ENCODE results near the gene COL4A3.
A peak's percentile ranks its signal among the peaks of the same experiment; 100 is the strongest.

Gene COL4A3

DNA sequence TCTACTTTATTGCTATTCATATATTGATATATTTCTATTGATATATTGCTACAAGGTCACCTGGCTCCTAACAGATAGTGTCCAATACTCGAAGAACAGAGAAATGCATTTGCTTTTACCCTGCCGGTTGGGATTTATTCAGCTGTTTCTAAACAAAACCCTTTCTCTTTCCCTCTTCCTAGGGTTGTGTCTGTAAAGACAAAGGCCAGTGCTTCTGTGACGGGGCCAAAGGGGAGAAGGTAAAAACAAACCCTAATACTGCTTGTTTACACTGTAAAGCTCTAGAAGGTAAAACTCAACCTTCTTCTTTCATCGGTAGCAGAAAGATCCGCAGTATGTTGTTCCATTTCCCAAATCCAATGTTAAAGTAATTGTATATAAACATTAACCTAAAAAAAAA, 73.4 kb downstream of the COL4A3 start:
- DNase-seq (ENCODE audit: low read depth in 2 of 2): no peak
- no peak overlapping the region for H3K4me3 ChIP-seq (replicated peaks in 1 of 2; ENCODE audit: low read depth in 2 of 2, low read length in 2 of 2)

GRCh38 chr2:227238238-227239237, 74.1 kb downstream of the COL4A3 start:
- TF ChIP-seq, protein P1, sequence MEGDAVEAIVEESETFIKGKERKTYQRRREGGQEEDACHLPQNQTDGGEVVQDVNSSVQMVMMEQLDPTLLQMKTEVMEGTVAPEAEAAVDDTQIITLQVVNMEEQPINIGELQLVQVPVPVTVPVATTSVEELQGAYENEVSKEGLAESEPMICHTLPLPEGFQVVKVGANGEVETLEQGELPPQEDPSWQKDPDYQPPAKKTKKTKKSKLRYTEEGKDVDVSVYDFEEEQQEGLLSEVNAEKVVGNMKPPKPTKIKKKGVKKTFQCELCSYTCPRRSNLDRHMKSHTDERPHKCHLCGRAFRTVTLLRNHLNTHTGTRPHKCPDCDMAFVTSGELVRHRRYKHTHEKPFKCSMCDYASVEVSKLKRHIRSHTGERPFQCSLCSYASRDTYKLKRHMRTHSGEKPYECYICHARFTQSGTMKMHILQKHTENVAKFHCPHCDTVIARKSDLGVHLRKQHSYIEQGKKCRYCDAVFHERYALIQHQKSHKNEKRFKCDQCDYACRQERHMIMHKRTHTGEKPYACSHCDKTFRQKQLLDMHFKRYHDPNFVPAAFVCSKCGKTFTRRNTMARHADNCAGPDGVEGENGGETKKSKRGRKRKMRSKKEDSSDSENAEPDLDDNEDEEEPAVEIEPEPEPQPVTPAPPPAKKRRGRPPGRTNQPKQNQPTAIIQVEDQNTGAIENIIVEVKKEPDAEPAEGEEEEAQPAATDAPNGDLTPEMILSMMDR (IDR thresholded peaks at IDR 0.05; ENCODE audit: low read depth, low read length): peak; percentile 94
- DNase-seq (ENCODE audit: low read depth in 2 of 2): peak; percentile 78 to 80

More for the DNA sequence above, 73.4 kb downstream of the COL4A3 start:
- TF ChIP-seq, protein P1 (IDR thresholded peaks at IDR 0.05; ENCODE audit: low read depth, low read length): no peak

GRCh38 chr2:227241005-227241404, 76.6 kb downstream of the COL4A3 start:
- TF ChIP-seq, protein P1 (IDR thresholded peaks at IDR 0.05; ENCODE audit: low read depth, low read length): no peak
- DNase-seq (ENCODE audit: low read depth in 2 of 2): no peak
- no peak overlapping the region for H3K4me3 ChIP-seq (replicated peaks in 1 of 2; ENCODE audit: low read depth in 2 of 2, low read length in 2 of 2)

More at GRCh38 chr2:227238238-227239237, 74.1 kb downstream of the COL4A3 start:
- no peak overlapping the region for H3K4me3 ChIP-seq (replicated peaks in 1 of 2; ENCODE audit: low read depth in 2 of 2, low read length in 2 of 2)

GRCh38 chr2:227248876-227249275, 84.5 kb downstream of the COL4A3 start:
- no peak overlapping the region for H3K4me3 ChIP-seq (replicated peaks in 1 of 2; ENCODE audit: low read depth in 2 of 2, low read length in 2 of 2)
- no peak for DNase-seq (ENCODE audit: low read depth in 2 of 2)
- TF ChIP-seq, protein P1 (IDR thresholded peaks at IDR 0.05; ENCODE audit: low read depth, low read length): no peak

DNA sequence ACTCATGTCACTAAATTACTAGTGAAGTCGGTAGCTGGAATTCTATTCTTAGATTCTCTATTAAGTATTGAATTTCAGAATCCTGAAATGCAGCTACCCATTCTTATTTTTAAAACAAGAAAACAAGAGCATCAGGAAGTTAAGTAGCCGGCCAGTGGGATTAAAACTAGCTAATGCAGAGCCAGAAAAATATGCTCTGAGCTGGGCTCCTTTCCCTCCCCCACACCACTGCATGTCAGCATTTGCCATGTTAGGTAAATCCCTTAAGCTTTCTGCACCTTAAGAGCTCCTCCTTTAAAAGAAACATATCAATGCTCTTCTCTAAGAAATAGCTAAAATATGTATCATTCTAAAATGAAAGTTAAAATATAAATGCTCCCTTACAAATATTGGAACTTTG, 88.4 kb downstream of the COL4A3 start:
- H3K4me3 ChIP-seq (replicated peaks in 1 of 2; ENCODE audit: low read depth in 2 of 2, low read length in 2 of 2): no peak overlapping the region
- TF ChIP-seq, protein P1 (IDR thresholded peaks at IDR 0.05; ENCODE audit: low read depth, low read length): no peak
- DNase-seq (ENCODE audit: low read depth in 2 of 2): no peak

DNA sequence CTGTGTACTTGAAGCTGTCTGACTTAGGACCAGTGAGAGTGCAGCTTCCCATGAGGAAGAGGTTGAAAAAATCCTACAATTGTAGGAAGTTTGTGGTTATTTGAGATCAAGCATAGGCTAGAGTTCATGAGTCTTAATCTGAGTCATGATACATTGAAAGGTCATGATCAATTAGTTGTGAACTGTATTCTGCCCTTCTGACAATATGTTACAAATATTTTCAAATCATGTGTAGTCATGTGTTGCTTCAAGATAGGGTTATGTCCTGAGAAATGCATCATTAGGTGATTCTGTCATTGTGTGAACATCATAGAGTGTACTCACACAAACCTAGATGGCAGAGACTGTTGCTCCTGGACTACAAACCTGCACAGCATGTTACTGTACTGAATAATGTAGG, 92.2 kb downstream of the COL4A3 start:
- H3K4me3 ChIP-seq (replicated peaks in 1 of 2; ENCODE audit: low read depth in 2 of 2, low read length in 2 of 2): no peak overlapping the region
- TF ChIP-seq, protein P1 (IDR thresholded peaks at IDR 0.05; ENCODE audit: low read depth, low read length): no peak
- no peak for DNase-seq (ENCODE audit: low read depth in 2 of 2)
